Ascending aorta (tissue), 2 donors: Measurements from ENCODE around the gene HIPK3. TPM values are rescaled to one million over a fixed set of nuclear protein-coding genes. Genes with fewer than 3 reads are reported as not detected.

Experiments used
- DNase-seq, 2 donors: peaks; one replicate each; pipeline ENCODE4 v3.0.0-alpha.2; 2019; ENCODE audit warnings: low spot score in 2 of 2
- H3K27ac ChIP-seq, 2 donors: fragments of 200-600 bp; sonication (generic); one replicate each; pipeline ENCODE4 v1.5.1; 2016 to 2017; ENCODE audit warnings: mild to moderate bottlenecking in 1 of 2
- H3K27me3 ChIP-seq: fragments of 200-600 bp; sonication (generic); one replicate; pipeline ENCODE4 v1.5.1; 2017
- H3K36me3 ChIP-seq, 2 donors: fragments of 200-600 bp; sonication (generic); one replicate each; pipeline ENCODE4 v1.5.1; 2016
- H3K4me1 ChIP-seq, 2 donors: fragments of 200-600 bp; sonication (generic); one replicate each; pipeline ENCODE4 v1.5.1; 2016 to 2017; ENCODE audit warnings: mild to moderate bottlenecking in 1 of 2
- H3K4me3 ChIP-seq, 2 donors: fragments of 200-600 bp; sonication (generic); one replicate each; pipeline ENCODE4 v1.5.1; 2016 to 2017; ENCODE audit warnings: mild to moderate bottlenecking in 1 of 2
- H3K9me3 ChIP-seq, 2 donors: fragments of 200-600 bp; sonication (generic); one replicate each; pipeline ENCODE4 v1.5.1; 2016
- intact Hi-C: fragments of 100-400 bp; cut with DNase I; formaldehyde crosslinking; loops from one replicate; pipeline ENCODE4 v1.15.1; 2023
- total RNA-seq: library from RNA; depleted of rRNA; stranded (reverse); fragments of >200 nt; gene quantifications from one replicate; pipeline ENCODE4 v1.1.0, GENCODE V29; 2016
- TF ChIP-seq, protein P1 (sequence below), 3 experiments: fragments of 200-600 bp in 2 of 3; fragments of 450-650 bp in 1 of 3; sonication (generic) in 2 of 3; IDR thresholded peaks; one replicate each; pipeline ENCODE4 v1.5.1; 2016 to 2019; ENCODE audit warnings: antibody characterized with exemption in 3 of 3, mild to moderate bottlenecking in 1 of 3, moderate library complexity in 1 of 3

Gene HIPK3
- total RNA-seq, 1 donor from 2014 or later = 302 TPM

DNA sequence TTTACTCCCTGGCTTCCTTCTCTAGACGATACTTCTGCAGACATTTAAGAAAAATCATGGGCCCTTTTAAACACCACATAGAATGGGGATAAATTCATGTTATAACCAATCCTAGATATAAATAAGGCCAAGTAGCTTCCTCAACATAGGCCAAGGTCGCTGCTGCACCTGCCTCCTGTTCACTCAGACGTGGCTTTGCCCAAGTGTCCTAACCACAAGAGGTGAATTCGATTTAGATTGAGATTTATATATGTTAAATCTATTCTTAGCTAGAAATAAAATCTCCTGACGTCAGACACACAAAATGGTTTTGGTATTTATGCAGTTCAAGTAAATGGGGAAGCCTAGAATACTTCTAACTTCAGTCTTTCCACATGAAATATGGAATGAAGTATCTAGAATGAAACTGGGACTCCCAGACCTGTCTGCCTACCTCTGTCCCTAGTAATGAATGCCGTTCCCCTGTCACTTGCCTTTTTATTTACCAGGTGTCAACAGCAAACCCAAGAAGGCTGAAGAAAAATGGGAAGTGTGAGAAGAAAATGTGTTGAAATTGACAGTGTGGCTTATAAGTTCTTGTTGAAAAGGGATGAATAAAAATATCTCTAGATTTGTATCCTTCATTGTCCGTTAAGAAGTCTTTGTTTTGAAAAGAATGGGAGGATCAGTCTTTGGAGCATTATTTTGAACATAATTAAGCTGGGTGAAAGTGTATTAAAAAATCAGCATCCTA lies 131.8 kb downstream of the HIPK3 start:
- intact Hi-C loops = no loop called here

DNA sequence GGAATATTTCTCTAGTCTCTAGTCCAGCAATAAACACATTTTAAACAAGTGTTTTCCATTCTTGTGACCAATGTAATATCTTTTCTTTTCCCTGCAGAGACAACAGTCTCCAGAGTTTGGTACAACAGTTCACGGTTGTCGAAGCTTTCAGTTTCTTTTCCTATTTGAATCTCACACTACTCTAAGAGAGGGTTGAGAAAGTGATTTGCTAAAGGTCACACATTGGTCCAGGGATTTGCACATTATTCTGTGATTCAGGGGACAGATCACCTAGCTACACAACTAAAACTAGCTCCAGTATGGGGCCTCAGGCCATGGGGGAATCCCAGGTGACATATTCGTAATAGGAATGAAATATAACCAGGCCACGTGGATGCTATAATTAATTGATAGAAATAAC lies 132.5 kb downstream of the HIPK3 start:
- Histone ChIP-seq H3K4me3 (no peak overlapping the region), H3K27ac (no peak overlapping the region), H3K9me3 (no peaks in the 10 kb centered on the region), H3K27me3 (no peaks in the 10 kb centered on the region), H3K36me3 (no peaks in the 10 kb centered on the region), H3K4me1 (no peaks in the 10 kb centered on the region)
- TF ChIP-seq, protein P1, sequence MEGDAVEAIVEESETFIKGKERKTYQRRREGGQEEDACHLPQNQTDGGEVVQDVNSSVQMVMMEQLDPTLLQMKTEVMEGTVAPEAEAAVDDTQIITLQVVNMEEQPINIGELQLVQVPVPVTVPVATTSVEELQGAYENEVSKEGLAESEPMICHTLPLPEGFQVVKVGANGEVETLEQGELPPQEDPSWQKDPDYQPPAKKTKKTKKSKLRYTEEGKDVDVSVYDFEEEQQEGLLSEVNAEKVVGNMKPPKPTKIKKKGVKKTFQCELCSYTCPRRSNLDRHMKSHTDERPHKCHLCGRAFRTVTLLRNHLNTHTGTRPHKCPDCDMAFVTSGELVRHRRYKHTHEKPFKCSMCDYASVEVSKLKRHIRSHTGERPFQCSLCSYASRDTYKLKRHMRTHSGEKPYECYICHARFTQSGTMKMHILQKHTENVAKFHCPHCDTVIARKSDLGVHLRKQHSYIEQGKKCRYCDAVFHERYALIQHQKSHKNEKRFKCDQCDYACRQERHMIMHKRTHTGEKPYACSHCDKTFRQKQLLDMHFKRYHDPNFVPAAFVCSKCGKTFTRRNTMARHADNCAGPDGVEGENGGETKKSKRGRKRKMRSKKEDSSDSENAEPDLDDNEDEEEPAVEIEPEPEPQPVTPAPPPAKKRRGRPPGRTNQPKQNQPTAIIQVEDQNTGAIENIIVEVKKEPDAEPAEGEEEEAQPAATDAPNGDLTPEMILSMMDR (IDR thresholded peaks at IDR 0.05) = no peak
- intact Hi-C loops = no loop called here
- DNase-seq = no peak

More for the DNA sequence above, 131.8 kb downstream of the HIPK3 start:
- no peaks in the 10 kb centered on the region for H3K9me3 ChIP-seq
- no peak overlapping the region for H3K4me3 ChIP-seq
- TF ChIP-seq, protein P1 (IDR thresholded peaks at IDR 0.05) = no peak
- H3K36me3 ChIP-seq = no peaks in the 10 kb centered on the region
- DNase-seq = no peak
- H3K27me3 ChIP-seq = no peaks in the 10 kb centered on the region
- no peaks in the 10 kb centered on the region for H3K4me1 ChIP-seq
- H3K27ac ChIP-seq = no peak overlapping the region

DNA sequence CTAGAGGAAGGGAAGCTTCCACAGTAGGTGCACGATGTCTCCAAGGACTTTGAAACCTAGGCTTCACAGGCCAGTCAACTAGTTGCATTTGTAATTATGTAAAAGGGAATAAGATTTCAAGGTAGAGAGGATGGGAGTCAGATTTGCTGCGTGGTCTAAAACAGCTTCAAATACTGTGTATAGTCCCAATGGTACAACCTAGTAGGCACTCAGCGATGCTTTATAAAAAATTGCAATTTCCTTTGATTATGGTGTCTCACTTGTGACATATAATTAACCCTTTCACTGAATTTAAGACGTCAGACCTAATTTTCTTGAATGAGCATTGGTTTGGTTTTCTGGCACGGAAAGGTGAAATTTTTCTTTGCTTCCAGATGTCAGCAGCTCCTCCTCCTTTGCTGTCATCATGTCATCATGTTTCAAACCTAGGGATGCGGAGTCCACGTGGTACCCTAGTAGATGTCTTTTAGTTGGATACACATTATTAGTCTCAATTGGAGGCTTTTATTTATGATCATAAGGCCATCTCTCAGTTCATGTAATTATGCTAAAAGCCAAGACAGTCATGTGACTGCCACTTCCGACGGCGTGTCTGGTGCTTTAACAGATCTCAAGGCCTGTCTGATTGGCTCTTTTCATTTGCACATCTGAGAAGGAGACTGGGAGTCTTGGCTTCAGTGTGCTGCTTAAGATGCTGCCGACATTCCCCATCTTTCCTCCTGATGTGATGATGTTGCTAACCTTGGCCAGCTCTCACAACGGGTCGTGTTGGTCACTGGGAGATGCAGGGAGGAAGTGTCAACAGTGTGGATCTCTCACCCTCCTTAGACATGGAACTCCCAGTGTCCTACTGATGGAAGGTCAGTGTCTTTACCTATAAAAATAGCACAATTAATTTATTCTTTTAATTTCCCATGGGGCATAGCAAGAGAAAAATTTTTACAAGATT lies 134.0 kb downstream of the HIPK3 start:
- TF ChIP-seq, protein P1 (IDR thresholded peaks at IDR 0.05) = no peak
- intact Hi-C loops = no loop called here
- H3K27me3 ChIP-seq = no peaks in the 10 kb centered on the region
- H3K27ac ChIP-seq = no peak overlapping the region
- H3K9me3 ChIP-seq = no peaks in the 10 kb centered on the region
- no peak overlapping the region for H3K4me3 ChIP-seq
- H3K4me1 ChIP-seq = no peaks in the 10 kb centered on the region
- no peak for DNase-seq
- H3K36me3 ChIP-seq = no peaks in the 10 kb centered on the region

DNA sequence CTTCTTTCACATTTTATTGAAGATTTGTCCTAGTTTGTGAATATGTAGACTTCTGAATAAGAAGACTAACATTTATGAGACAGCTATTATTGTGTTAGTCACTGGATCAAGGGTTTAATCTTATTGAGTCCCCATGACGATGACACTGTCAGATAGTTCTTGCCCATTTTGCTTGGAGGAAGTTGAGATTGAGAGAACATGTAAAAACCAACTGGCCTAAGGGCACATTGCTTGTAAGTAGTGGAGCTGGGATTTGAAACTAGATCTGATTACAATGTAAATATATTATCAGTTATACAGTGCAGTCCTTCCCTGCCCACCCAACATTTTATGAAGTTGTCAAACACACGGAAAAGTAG lies 134.7 kb downstream of the HIPK3 start:
- H3K4me1 ChIP-seq = no peaks in the 10 kb centered on the region
- no peak for DNase-seq
- H3K27ac ChIP-seq = no peak overlapping the region
- no peaks in the 10 kb centered on the region for H3K36me3 ChIP-seq
- H3K4me3 ChIP-seq = no peak overlapping the region
- intact Hi-C loops = no loop called here
- H3K9me3 ChIP-seq = no peaks in the 10 kb centered on the region
- TF ChIP-seq, protein P1 (IDR thresholded peaks at IDR 0.05) = no peak
- H3K27me3 ChIP-seq = no peaks in the 10 kb centered on the region

DNA sequence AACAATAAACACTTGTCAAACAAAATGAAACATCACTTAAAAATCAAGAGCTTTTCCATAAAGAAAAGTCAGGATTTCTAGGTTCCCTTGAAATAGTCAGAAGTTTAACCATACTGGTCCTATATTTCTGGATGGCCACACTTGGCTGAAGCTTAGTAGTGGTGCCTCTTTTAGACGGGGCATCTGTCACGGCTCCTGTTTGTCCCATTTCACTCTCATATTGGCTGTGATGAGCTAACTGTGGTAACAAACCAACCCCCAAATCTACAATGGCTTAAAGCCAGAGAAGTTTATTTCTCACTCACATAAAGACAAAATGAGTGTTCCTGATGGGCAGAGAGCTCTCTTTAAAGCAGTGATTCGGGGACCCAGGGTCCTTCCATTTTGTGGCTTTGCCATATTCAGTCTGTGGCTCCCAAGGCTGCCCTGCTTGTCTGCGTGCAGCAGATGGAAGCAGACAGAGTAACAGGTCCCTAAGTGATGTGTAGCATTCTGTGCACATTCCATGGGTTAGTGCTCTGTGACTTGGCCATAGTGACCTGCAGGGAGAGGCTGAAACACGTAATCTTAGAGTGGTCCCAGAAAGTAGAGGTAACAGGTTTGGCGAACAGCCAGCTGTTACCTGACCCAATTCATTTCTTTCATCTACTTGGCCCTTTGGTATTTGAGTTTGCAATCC lies 137.4 kb downstream of the HIPK3 start:
- TF ChIP-seq, protein P1 (IDR thresholded peaks at IDR 0.05) = no peak

More for the DNA sequence above, 137.4 kb downstream of the HIPK3 start:
- Histone ChIP-seq H3K27ac (no peak overlapping the region), H3K27me3 (no peaks in the 10 kb centered on the region), H3K4me1 (no peaks in the 10 kb centered on the region), H3K36me3 (no peaks in the 10 kb centered on the region), H3K4me3 (no peak overlapping the region), H3K9me3 (no peaks in the 10 kb centered on the region)
- intact Hi-C loops = no loop called here
- no peak for DNase-seq
